Heart right ventricle (tissue), 16 donors: ENCODE data around the gene HOXA6. TPM values are rescaled to one million over a fixed set of nuclear protein-coding genes. Genes with fewer than 3 reads are reported as not detected.

Source experiments
- ATAC-seq, 8 donors: fragments of 200-7000 bp; cut with Tn5 transposase; one replicate each; pipeline ENCODE4 v1.9.1; 2020; ENCODE audit warnings: mild to moderate bottlenecking in 8 of 8, moderate library complexity in 8 of 8, moderate number of reproducible peaks in 1 of 8
- DNase-seq, 2 donors: peaks; one replicate each; pipeline ENCODE4 v3.0.0-alpha.2; 2020
- H3K27ac ChIP-seq, 10 donors: fragments of 200-600 bp; sonication (generic) in 2 of 10; one replicate each; pipeline versions ENCODE4 v1.5.0 to v1.8.0; 2020 to 2022; ENCODE audit warnings: mild to moderate bottlenecking in 3 of 10
- H3K27me3 ChIP-seq, 7 donors: fragments of 200-600 bp; one replicate each; pipeline ENCODE4 v1.8.0; 2021 to 2022; ENCODE audit warnings: mild to moderate bottlenecking in 2 of 7
- H3K36me3 ChIP-seq, 9 donors: fragments of 200-600 bp; sonication (generic) in 1 of 9; one replicate each; pipeline versions ENCODE4 v1.5.0 to v1.8.0; 2020 to 2022; ENCODE audit warnings: mild to moderate bottlenecking in 2 of 9
- H3K4me1 ChIP-seq, 9 donors: fragments of 200-600 bp; sonication (generic) in 1 of 9; one replicate each; pipeline versions ENCODE4 v1.5.0 to v1.8.0; 2020 to 2022; ENCODE audit warnings: mild to moderate bottlenecking in 4 of 9
- H3K4me3 ChIP-seq, 10 donors: fragments of 200-600 bp; sonication (generic) in 2 of 10; one replicate each; pipeline versions ENCODE4 v1.5.0 to v1.8.0; 2020 to 2022; ENCODE audit warnings: mild to moderate bottlenecking in 7 of 10, moderate library complexity in 2 of 10
- H3K9me3 ChIP-seq, 11 donors: fragments of 200-600 bp in 10 of 11; sonication (generic) in 2 of 11; one replicate each; pipeline versions ENCODE4 v1.5.0 to v1.8.0; 2013 to 2022; ENCODE audit warnings: mild to moderate bottlenecking in 2 of 11, control low read depth in 1 of 11, moderate library complexity in 1 of 11
- WGBS, 2 donors: extraction: QIAGEN DNeasy Blood & Tissue Kit; methylation state at CpG; one replicate each; pipeline ENCODE4 v1.1.7; 2013; ENCODE audit warnings: inconsistent platforms in 1 of 2; 5-methylcytosine and 5-hydroxymethylcytosine counted together
- intact Hi-C, 10 donors: fragments of 100-400 bp; cut with DNase I; formaldehyde crosslinking; loops; one replicate each; pipeline versions ENCODE4 v1.11.1 to v1.14.2; 2022
- polyA plus RNA-seq, 2 donors: library from polyadenylated mRNA; stranded (reverse); fragments of 200-250 nt; gene quantifications; one replicate each; pipeline ENCODE4 v1.2.3, GENCODE V29; 2013
- total RNA-seq, 10 donors: library from RNA; stranded (reverse); fragmentation: NEBNext Ultra II Directional in 3 of 10; extraction: Animal tissue kit (Norgen Biotek cat#: 25700) in 3 of 10; gene quantifications; one replicate each; pipeline versions ENCODE4 v1.2.1 to v1.2.4, GENCODE V29; 2021 to 2023
- TF ChIP-seq, protein P1 (sequence below), 9 donors: fragments of 200-600 bp; sonication (generic) in 2 of 9; IDR thresholded peaks; one replicate each; pipeline versions ENCODE4 v1.5.0 to v1.8.0; 2021 to 2022; ENCODE audit warnings: antibody characterized with exemption in 9 of 9, mild to moderate bottlenecking in 5 of 9, moderate library complexity in 1 of 9
- donor health status: Arrhythmogenic right ventricular cardiomyopathy.
- donor health status: ischemic (EF 13 %, LVEDD 7.1; RV severe dilation, severe dysfunction).
- donor health status: healthy with polysubstance abuse.
- donor health status: DM: no; HTN: yes; CAD: no.
- donor health status: DM: no; HTN: no; CAD: no.
- donor health status: ischemic (EF 25% LVEDD 6.9; RV normal size, moderate dysfunction).
- donor health status: ischemic (EF 25% LVEDD 5.7; RV mildly dilated, moderate dysfunction).
- donor health status: healthy.
- donor health status: DM: yes; HTN: yes; CAD: no.
- donor health status: Ischemic cardiomyopathy.
- donor health status: ischemic (EF 35%, LVEDD 5.7; RV mildly dilated, moderate dysfunction).
- donor health status: nonischemic (EF 11% LVEDD 7.7; RV severe dilation, severe dysfunction).
- donor health status: DM: yes; HTN: yes; CAD: no.
- donor health status: PGD.
- donor health status: ischemic (EF 29% LVEDD 5.4; RV normal size, mild dysfunction).
- donor health status: nonischemic (EF 23%, LVEDD 6.1; RV moderate dilation, normal function).

Gene HOXA6
- total and polyA plus RNA-seq, 12 donors: not detected

DNA sequence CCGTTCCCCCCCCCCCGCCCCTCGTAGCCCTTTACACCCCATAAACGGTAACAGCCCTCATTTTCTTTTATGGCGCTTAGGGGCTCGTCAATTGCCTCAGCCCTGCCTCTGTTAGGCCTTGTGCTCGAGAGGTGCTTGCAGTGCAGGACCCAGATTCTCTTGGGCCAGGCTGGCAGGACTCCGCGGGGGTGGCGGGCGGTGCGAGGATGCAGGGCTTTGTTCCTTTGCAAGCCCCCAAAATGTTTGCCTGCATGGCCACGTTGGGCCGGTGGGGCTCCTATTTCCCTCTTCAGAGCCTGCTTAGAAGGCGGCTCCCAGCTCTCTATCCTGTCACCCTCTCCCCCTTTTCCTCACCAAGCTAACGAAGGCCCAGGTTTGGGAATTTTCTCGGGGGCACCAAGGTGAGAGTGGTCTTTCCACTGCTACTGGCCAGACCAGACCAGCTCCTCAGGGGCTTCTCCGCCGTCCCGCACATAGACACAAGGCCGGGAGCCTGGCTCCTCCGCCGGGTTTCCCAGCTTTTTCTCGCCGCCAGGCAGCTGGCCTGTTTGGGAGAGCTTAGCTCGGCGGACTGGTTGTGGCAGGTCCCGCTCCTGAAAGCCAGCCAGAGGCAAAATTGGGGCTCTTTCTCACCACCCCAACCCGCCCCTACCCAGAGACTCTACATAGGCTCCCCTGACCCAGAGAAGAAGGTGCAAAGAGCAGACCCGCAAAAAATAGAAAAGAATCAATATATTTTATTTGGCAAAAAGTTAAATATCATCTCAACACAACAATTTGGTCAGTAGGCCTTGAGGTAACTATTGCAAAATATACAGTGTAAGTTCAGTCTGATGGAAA, 14.4 kb upstream of the HOXA6 start:
- H3K27me3 ChIP-seq: peaks cover 74 to 100% (median 100%) of the 10 kb centered on the region in 7 donors
- peak overlapping the region in 1 of 10 donors; percentile 68 for H3K4me3 ChIP-seq
- no peaks in the 10 kb centered on the region for H3K9me3 ChIP-seq
- intact Hi-C loops: loop anchor here (2.0 to 10.0 kb wide), 14 partner anchors 307 to 1297 kb away; no protein-coding TSS in a partner anchor
- DNase-seq: no peak
- TF ChIP-seq, protein P1, sequence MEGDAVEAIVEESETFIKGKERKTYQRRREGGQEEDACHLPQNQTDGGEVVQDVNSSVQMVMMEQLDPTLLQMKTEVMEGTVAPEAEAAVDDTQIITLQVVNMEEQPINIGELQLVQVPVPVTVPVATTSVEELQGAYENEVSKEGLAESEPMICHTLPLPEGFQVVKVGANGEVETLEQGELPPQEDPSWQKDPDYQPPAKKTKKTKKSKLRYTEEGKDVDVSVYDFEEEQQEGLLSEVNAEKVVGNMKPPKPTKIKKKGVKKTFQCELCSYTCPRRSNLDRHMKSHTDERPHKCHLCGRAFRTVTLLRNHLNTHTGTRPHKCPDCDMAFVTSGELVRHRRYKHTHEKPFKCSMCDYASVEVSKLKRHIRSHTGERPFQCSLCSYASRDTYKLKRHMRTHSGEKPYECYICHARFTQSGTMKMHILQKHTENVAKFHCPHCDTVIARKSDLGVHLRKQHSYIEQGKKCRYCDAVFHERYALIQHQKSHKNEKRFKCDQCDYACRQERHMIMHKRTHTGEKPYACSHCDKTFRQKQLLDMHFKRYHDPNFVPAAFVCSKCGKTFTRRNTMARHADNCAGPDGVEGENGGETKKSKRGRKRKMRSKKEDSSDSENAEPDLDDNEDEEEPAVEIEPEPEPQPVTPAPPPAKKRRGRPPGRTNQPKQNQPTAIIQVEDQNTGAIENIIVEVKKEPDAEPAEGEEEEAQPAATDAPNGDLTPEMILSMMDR (IDR thresholded peaks at IDR 0.05): no peak
- H3K36me3 ChIP-seq: peaks cover 0 to 15% (median 0%) of the 10 kb centered on the region in 9 donors
- H3K27ac ChIP-seq: no peak overlapping the region
- no peak for ATAC-seq
- H3K4me1 ChIP-seq: peaks cover 8 to 77% (median 38%) of the 10 kb centered on the region in 9 donors
- 18 to 25% methylated on average over 30 of the region's 30 CpGs for WGBS, 2 donors

DNA sequence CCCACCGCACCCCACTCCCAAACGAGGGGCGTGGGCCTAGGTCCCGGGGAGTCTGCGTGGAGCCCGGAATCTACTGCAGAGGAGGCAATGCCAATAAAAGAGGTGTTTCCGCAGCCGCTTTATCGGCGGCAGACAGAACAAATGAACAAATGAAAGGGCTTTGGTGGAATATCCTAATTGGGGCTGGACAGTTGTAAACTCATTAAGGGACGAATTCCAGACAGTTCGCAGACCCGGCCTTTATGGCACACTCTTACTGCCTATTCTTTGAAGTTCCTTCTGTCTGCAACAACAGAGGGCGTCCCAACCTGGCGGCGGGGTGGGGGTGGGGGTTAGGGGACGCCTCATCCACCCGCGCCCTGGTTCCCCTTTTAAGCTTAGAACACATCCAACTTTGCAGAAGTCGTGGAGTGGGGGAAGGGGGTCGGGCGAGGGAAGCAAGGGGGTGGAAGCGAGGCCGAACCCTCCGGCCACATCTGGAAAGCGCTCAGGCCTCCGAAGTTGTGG, 13.7 kb upstream of the HOXA6 start:
- Histone ChIP-seq H3K27ac (no peak overlapping the region), H3K9me3 (no peaks in the 10 kb centered on the region), H3K36me3 (peaks cover 0 to 18% (median 0%) of the 10 kb centered on the region in 9 donors), H3K27me3 (peaks cover 74 to 100% (median 100%) of the 10 kb centered on the region in 7 donors), H3K4me3 (peak overlapping the region; percentile 36 to 75 (median 58)), H3K4me1 (peaks cover 8 to 77% (median 32%) of the 10 kb centered on the region in 9 donors)
- DNase-seq (no peak), ATAC-seq (peak in 5 of 8 donors; percentile 26 to 50 (median 47))
- intact Hi-C loops: loop anchor here (2.0 to 10.0 kb wide), 14 partner anchors 306 to 1296 kb away; no protein-coding TSS in a partner anchor
- 3 to 4% methylated on average over 26 to 27 of the region's 27 CpGs for WGBS, 2 donors
- TF ChIP-seq, protein P1 (IDR thresholded peaks at IDR 0.05): peak in 5 of 9 donors; percentile 3 to 17 (median 6)

DNA sequence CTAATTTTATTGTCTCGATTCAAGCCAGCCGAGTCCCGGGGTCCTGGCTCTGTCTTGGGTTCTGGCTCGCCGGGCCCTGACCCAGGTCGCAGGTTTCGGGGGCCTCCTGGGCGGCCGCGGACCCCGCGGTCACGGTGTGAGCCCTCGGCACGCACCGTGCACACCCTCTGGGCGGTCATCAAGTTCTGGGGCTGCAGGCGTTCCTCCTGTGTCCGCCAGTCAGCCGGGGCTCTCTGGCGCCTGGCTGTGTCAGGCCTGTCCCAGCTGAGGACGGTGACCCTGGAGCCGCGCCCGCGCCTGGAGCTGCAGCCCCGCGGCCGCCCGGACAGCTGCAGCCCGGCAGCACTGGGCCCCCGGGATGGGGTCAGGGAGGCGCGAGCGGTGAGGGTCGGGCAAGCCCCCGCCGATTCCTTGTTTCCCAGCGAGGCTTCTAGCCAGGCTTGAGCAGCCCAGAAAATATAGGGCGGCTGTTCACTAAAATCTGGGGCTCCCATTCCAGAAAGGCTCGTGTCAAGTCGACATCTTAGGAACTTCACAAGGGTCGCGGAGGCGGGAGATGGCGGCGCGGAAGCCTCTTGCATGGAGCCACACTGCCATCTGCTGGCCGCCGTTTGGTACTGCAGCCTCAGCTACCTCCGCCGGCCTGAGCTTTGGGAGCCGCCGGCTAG, 13.1 kb upstream of the HOXA6 start:
- peaks cover 8 to 77% (median 31%) of the 10 kb centered on the region in 9 donors for H3K4me1 ChIP-seq
- intact Hi-C loops: loop anchor here (2.0 to 10.0 kb wide), 14 partner anchors 306 to 1296 kb away; no protein-coding TSS in a partner anchor
- ATAC-seq: peak; percentile 73 to 89 (median 83)
- H3K4me3 ChIP-seq: peak overlapping the region; percentile 36 to 75 (median 58)
- peaks cover 0 to 16% (median 0%) of the 10 kb centered on the region in 9 donors for H3K36me3 ChIP-seq
- DNase-seq: peak; percentile 78 to 80
- peaks cover 74 to 100% (median 100%) of the 10 kb centered on the region in 7 donors for H3K27me3 ChIP-seq
- H3K27ac ChIP-seq: peak overlapping the region in 1 of 10 donors; percentile 15
- WGBS, 2 donors: 1% methylated on average over 54 of the region's 54 CpGs
- no peaks in the 10 kb centered on the region for H3K9me3 ChIP-seq
- TF ChIP-seq, protein P1 (IDR thresholded peaks at IDR 0.05): peak; percentile 99 to 100 (median 100)

DNA sequence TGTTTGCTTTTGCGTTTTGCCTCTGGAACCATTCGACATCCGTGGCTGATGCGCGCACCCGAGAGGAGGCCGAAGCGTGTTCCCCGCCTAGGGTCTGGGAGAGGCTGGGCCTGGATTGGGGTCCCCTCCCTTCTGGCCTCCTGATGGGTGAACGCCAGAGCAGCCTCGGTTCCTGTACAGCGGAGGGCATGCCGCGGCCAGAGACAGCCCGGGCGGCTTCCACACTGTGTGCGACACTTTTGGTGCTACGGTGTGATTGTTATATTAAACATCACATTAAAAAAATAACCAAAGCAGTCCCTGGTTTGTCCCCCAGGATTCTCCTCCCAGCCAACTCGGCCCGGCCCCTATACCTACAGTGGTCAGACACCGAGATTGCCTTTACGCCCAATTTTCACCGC, 12.6 kb upstream of the HOXA6 start:
- Histone ChIP-seq H3K4me3 (peak overlapping the region; percentile 36 to 75 (median 58)), H3K36me3 (peaks cover 0 to 11% (median 0%) of the 10 kb centered on the region in 9 donors), H3K9me3 (no peaks in the 10 kb centered on the region), H3K4me1 (peaks cover 8 to 77% (median 30%) of the 10 kb centered on the region in 9 donors), H3K27me3 (peaks cover 74 to 100% (median 100%) of the 10 kb centered on the region in 7 donors), H3K27ac (peak overlapping the region in 1 of 10 donors; percentile 15)
- DNase-seq (no peak), ATAC-seq (peak in 3 of 8 donors; percentile 5 to 39 (median 19))
- intact Hi-C loops: loop anchor here (2.0 to 10.0 kb wide), 14 partner anchors 305 to 1295 kb away; no protein-coding TSS in a partner anchor
- TF ChIP-seq, protein P1 (IDR thresholded peaks at IDR 0.05): no peak
- WGBS, 2 donors: 24 to 32% methylated on average over 23 of the region's 23 CpGs
